ENCODE results near the gene MBTPS1. TPM values are rescaled to one million over a fixed set of nuclear protein-coding genes. Genes with fewer than 3 reads are reported as not detected.

MBTPS1 gene
- total and polyA plus RNA-seq, 8 donors = 21.4 to 112 (median 56.1) TPM

DNA sequence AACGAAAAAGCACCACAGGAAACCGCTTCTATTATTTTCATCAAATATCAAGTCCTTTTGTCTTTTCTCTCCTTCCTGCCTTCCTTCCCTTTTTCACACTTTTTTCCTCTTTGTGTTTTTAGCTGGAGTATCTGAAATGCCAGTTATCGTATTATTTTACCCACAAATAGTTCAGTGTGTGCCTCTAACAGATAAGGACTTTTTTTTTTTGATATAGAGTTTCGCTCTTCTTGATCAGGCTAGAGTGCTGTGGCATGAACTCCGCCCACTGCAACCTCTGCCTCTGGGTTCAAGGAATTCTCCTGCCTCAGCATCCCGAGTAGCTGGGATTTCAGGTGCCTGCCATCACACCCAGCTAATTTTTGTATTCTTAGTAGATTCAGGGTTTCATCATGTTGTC is 39.0 kb upstream of the MBTPS1 start:
- WGBS, 5 donors = 78 to 92% (median 85%) methylated on average over 6 of the region's 6 CpGs
- no peaks in the 10 kb centered on the region for H3K9me3 ChIP-seq

GRCh38 chr16:84155226-84155625 is 38.5 kb upstream of the MBTPS1 start:
- Histone ChIP-seq H3K27me3 (peaks cover 0 to 32% (median 13%) of the 10 kb centered on the region in 3 donors), H3K27ac (no peak overlapping the region), H3K4me3 (no peak overlapping the region), H3K4me1 (no peaks in the 10 kb centered on the region), H3K36me3 (no peaks in the 10 kb centered on the region), H3K9me3 (no peaks in the 10 kb centered on the region)
- TF ChIP-seq CTCF (IDR thresholded peaks at IDR 0.05) (no peak), POLR2A (IDR thresholded peaks at IDR 0.05) (no peak), POLR2AphosphoS5 (IDR thresholded peaks at IDR 0.05) (no peak), EP300 (IDR thresholded peaks at IDR 0.05) (no peak)
- WGBS, 5 donors = 94 to 96% (median 95%) methylated on average over 4 of the region's 4 CpGs
- DNase-seq = no peak
- intact Hi-C loops (cut with DNase I; ENCODE audit: low total_unique reads) = no loop called here

More for the DNA sequence above, 39.0 kb upstream of the MBTPS1 start:
- TF ChIP-seq POLR2A (IDR thresholded peaks at IDR 0.05) (no peak), CTCF (IDR thresholded peaks at IDR 0.05) (no peak)
- Histone ChIP-seq H3K27ac (no peak overlapping the region), H3K4me3 (no peak overlapping the region), H3K27me3 (peaks cover 0 to 32% (median 13%) of the 10 kb centered on the region in 3 donors), H3K4me1 (no peaks in the 10 kb centered on the region), H3K36me3 (no peaks in the 10 kb centered on the region)
- intact Hi-C loops (cut with DNase I; ENCODE audit: low total_unique reads) = no loop called here
- no peak for DNase-seq

DNA sequence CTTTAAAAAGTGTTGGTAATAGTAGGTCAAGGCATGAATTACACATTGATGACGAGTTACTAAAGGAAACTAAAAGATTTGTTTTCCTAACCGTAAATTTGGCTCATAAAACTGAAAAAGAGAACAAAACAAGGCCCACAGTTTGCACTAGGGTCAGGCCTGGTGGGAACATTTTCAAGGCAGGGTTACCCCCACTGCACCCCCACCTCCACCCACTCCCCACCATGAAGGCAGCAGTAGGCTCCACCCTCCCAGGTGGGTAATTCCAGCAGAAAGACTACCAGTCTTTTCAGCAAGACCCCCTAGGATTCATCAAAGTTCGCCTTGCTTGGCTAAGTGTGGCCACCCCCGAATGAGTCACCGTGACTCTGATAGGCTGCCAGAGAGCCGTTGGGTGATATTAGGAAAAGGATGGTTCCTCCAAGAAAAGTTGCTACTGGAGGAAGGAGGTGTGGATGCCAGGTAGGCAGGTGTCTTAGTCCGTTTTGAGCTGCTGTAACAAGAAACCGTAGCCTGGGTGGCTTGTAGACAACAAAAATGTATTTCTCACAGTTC is 37.0 kb upstream of the MBTPS1 start:
- TF ChIP-seq CTCF (IDR thresholded peaks at IDR 0.05) (no peak), EP300 (IDR thresholded peaks at IDR 0.05) (no peak), POLR2AphosphoS5 (IDR thresholded peaks at IDR 0.05) (no peak), POLR2A (IDR thresholded peaks at IDR 0.05) (no peak)
- H3K36me3 ChIP-seq = no peaks in the 10 kb centered on the region
- no peak for DNase-seq
- no peak overlapping the region for H3K4me3 ChIP-seq
- intact Hi-C loops (cut with DNase I; ENCODE audit: low total_unique reads) = no loop called here
- peaks cover 0 to 20% (median 13%) of the 10 kb centered on the region in 3 donors for H3K27me3 ChIP-seq
- no peak overlapping the region for H3K27ac ChIP-seq
- H3K9me3 ChIP-seq = no peaks in the 10 kb centered on the region
- no peaks in the 10 kb centered on the region for H3K4me1 ChIP-seq
- WGBS, 5 donors = 58 to 68% (median 64%) methylated on average over 8 of the region's 8 CpGs

DNA sequence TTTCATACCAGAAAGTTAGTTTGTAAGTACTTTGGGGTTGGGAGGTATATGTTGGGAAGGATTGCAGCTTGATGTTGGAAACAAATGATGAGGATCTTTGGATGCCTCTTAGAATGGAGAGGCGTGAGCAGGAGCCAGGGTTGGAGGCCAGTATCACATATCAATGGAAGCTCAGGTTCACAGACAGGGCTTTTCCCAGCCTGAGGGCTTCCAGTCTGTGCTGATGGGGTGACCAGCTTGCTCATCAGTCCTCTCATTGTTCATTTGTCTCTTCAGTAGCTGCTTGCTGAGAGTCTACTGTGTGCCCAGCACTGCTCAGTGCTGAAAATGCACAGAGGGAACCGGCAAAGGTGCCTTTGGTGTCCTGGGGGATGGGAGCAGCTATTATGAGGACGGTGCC is 34.2 kb upstream of the MBTPS1 start:
- intact Hi-C loops (cut with DNase I; ENCODE audit: low total_unique reads) = no loop called here
- H3K4me3 ChIP-seq = no peak overlapping the region

More for the DNA sequence above, 34.2 kb upstream of the MBTPS1 start:
- Histone ChIP-seq H3K27me3 (peaks cover 0 to 5% (median 0%) of the 10 kb centered on the region in 3 donors), H3K36me3 (no peaks in the 10 kb centered on the region), H3K4me1 (peaks cover 0 to under 1% (median 0%) of the 10 kb centered on the region in 4 donors), H3K9me3 (no peaks in the 10 kb centered on the region), H3K27ac (no peak overlapping the region)
- WGBS, 5 donors = 75 to 87% (median 80%) methylated on average over 3 of the region's 3 CpGs
- no peak for DNase-seq
- TF ChIP-seq POLR2AphosphoS5 (IDR thresholded peaks at IDR 0.05) = no peak
- no peak for TF ChIP-seq POLR2A (IDR thresholded peaks at IDR 0.05)
- TF ChIP-seq EP300 (IDR thresholded peaks at IDR 0.05) = no peak
- TF ChIP-seq CTCF (IDR thresholded peaks at IDR 0.05) = no peak

Data from stomach (tissue), 9 donors.